HG03025 (cell line): Measurements from ENCODE around the gene CAST.

Experiments
- ATAC-seq: cut with Tn5 transposase; IDR thresholded peaks from one replicate; pipeline ENCODE4 v1.9.1; 2021; ENCODE audit warnings: mild to moderate bottlenecking, moderate library complexity; ENCODE audit not compliant: unreplicated experiment, low FRiP score

CAST gene

GRCh38 chr5:96641368-96642280 is 20.6 kb upstream of the CAST start:
- ATAC-seq = peak; percentile 71

GRCh38 chr5:96642281-96642640 is 19.9 kb upstream of the CAST start:
- no peak for ATAC-seq

- ATAC-seq = no peak
Measured at GRCh38 chr5:96645091-96645490, 17.1 kb upstream of the CAST start.

GRCh38 chr5:96648023-96648422 is 14.2 kb upstream of the CAST start:
- ATAC-seq = peak; percentile 63

- no peak for ATAC-seq
Measured at GRCh38 chr5:96648593-96648992, 13.6 kb upstream of the CAST start.

- ATAC-seq = no peak
Measured at GRCh38 chr5:96649251-96649662, 12.9 kb upstream of the CAST start.

- no peak for ATAC-seq
Measured at GRCh38 chr5:96649681-96650540, 12.3 kb upstream of the CAST start.

GRCh38 chr5:96651047-96651446 is 11.1 kb upstream of the CAST start:
- peak; percentile 57 for ATAC-seq

- ATAC-seq = no peak
Measured at GRCh38 chr5:96651948-96652753, 10.0 kb upstream of the CAST start.

GRCh38 chr5:96652769-96653454 is 9.3 kb upstream of the CAST start:
- no peak for ATAC-seq

- ATAC-seq = no peak
Measured at GRCh38 chr5:96654209-96654608, 8.0 kb upstream of the CAST start.

GRCh38 chr5:96655085-96655484 is 7.1 kb upstream of the CAST start:
- no peak for ATAC-seq

- no peak for ATAC-seq
Measured at GRCh38 chr5:96655506-96655905, 6.7 kb upstream of the CAST start.

- peak; percentile 67 for ATAC-seq
Measured at GRCh38 chr5:96657068-96657467, 5.1 kb upstream of the CAST start.

- ATAC-seq = no peak
Measured at GRCh38 chr5:96658272-96658671, 3.9 kb upstream of the CAST start.

- ATAC-seq = no peak
Measured at GRCh38 chr5:96659170-96659569, 3.0 kb upstream of the CAST start.

GRCh38 chr5:96660971-96661854 is 963 bp upstream of the CAST start:
- peak; percentile 34 for ATAC-seq

GRCh38 chr5:96662725-96663518 is 746 bp downstream of the CAST start:
- peak; percentile 74 for ATAC-seq
